Dedifferentiated amniotic fluid mesenchymal stem cell (primary cell): Measurements from ENCODE around the gene ZSCAN1.
A peak's percentile ranks its signal among the peaks of the same experiment; 100 is the strongest.
"Not testable (repeated sequence)": the region's sequence is repeated elsewhere in the genome, so short reads cannot be mapped to it uniquely, and the experiment has no call there.

Experiments
- DNase-seq: peaks from one replicate; pipeline ENCODE4 v3.0.0-alpha.2; 2016; ENCODE audit errors: extremely low spot score

The ZSCAN1 gene

GRCh38 chr19:58033741-58034476 is at the start of gene ZSCAN1:
Gene ZSCAN1 (plus strand): TSS chr19:58034025. CDS start chr19:58037837, 3,812 bp downstream.
- DNase-seq: no peak

- no peak for DNase-seq
Observed at GRCh38 chr19:57992841-57993240, 41.0 kb upstream of the ZSCAN1 start.

GRCh38 chr19:58000677-58001076 is 33.1 kb upstream of the ZSCAN1 start:
- DNase-seq: no peak

GRCh38 chr19:58001895-58002369 is 31.9 kb upstream of the ZSCAN1 start:
- no peak for DNase-seq

GRCh38 chr19:58002384-58003173 is 31.2 kb upstream of the ZSCAN1 start, which contains the start of gene ZNF606:
Gene ZNF606 (minus strand): TSS chr19:58002820. CDS start chr19:58001319, 1,501 bp downstream.
- peak; percentile 63 for DNase-seq

GRCh38 chr19:58003174-58003828 is 30.5 kb upstream of the ZSCAN1 start:
- DNase-seq: no peak

- DNase-seq: no peak
Observed at GRCh38 chr19:58007285-58007684, 26.5 kb upstream of the ZSCAN1 start.

- DNase-seq: not testable (repeated sequence)
Observed at GRCh38 chr19:58008877-58009276, 24.9 kb upstream of the ZSCAN1 start.

GRCh38 chr19:58009301-58009665 is 24.5 kb upstream of the ZSCAN1 start:
- no peak for DNase-seq

GRCh38 chr19:58009666-58010301 is 24.0 kb upstream of the ZSCAN1 start:
- no peak for DNase-seq

GRCh38 chr19:58010507-58010906 is 23.3 kb upstream of the ZSCAN1 start:
- no peak for DNase-seq

- no peak for DNase-seq
Observed at GRCh38 chr19:58014141-58014540, 19.7 kb upstream of the ZSCAN1 start.

GRCh38 chr19:58020129-58020528 is 13.7 kb upstream of the ZSCAN1 start:
- no peak for DNase-seq

GRCh38 chr19:58021541-58022282 is 12.1 kb upstream of the ZSCAN1 start:
- DNase-seq: peak; percentile 16

- no peak for DNase-seq
Observed at GRCh38 chr19:58022283-58022660, 11.6 kb upstream of the ZSCAN1 start.

GRCh38 chr19:58024661-58025060 is 9.2 kb upstream of the ZSCAN1 start:
- no peak for DNase-seq

GRCh38 chr19:58034477-58034793 is 610 bp downstream of the ZSCAN1 start:
- DNase-seq: no peak

GRCh38 chr19:58035863-58036262 is 2.0 kb downstream of the ZSCAN1 start:
- no peak for DNase-seq

- DNase-seq: no peak
Observed at GRCh38 chr19:58037927-58038687, 4.3 kb downstream of the ZSCAN1 start.

- no peak for DNase-seq
Observed at GRCh38 chr19:58038688-58039204, 4.9 kb downstream of the ZSCAN1 start.
